ENCODE results near the gene KCNK1.

DNA sequence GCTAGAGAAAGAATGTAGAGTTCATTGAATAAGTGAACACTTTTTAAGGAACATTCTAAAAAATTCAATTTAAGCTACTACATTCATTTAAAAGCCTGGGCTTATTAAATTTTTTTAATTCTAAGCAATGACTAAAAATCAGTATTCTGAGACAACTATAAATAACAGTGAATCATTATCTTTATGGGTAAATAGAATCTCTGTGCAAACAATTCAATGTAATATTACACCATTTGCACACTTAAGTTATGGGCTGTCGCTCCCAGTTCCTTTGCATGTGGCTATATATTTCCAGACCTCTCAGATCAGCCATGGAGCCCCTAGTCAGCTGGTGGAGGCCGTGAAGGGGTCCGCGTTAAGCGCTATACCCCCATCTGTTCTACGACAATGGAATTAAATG is 65.1 kb downstream of the KCNK1 start:
- TF ChIP-seq, protein P1, sequence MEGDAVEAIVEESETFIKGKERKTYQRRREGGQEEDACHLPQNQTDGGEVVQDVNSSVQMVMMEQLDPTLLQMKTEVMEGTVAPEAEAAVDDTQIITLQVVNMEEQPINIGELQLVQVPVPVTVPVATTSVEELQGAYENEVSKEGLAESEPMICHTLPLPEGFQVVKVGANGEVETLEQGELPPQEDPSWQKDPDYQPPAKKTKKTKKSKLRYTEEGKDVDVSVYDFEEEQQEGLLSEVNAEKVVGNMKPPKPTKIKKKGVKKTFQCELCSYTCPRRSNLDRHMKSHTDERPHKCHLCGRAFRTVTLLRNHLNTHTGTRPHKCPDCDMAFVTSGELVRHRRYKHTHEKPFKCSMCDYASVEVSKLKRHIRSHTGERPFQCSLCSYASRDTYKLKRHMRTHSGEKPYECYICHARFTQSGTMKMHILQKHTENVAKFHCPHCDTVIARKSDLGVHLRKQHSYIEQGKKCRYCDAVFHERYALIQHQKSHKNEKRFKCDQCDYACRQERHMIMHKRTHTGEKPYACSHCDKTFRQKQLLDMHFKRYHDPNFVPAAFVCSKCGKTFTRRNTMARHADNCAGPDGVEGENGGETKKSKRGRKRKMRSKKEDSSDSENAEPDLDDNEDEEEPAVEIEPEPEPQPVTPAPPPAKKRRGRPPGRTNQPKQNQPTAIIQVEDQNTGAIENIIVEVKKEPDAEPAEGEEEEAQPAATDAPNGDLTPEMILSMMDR (IDR thresholded peaks at IDR 0.05; ENCODE audit: low read length), result no peak
- no peak for TF ChIP-seq EZH2 (optimal IDR thresholded peaks at IDR 0.05; ENCODE audit: low read depth, low read length)

Measured in MM.1S (cell line).